Measurements from ENCODE around the gene ZNF280B. TPM values are rescaled to one million over a fixed set of nuclear protein-coding genes. Genes with fewer than 3 reads are reported as not detected.

ZNF280B gene
- total RNA-seq, 1 experiment from 2014 or later: 1.8 TPM

DNA sequence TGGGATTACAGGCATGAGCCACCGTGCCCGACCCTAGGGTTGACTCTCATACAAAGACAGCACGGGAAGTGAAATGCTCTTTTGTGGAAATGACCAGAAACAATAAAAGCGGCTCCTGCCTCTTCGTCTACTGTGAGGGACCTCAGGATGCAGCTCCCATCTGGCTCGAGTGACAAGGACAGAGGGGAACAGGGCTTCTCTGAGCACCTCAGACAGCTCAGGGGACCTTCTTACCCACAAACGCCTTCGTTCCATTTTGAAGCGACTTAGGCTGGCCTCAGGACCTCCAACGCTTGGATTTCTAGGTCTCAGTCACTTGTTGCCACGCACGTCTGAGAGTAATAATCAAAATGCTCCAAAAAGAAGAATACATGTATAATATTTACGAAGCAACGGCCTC, 48.0 kb upstream of the ZNF280B start:
- Histone ChIP-seq H2AFZ (no peak overlapping the region), H3K27ac (no peak overlapping the region), H3K4me2 (no peak overlapping the region), H3K4me1 (replicated peaks; ENCODE audit: insufficient read depth) (no peaks in the 10 kb centered on the region), H3K79me2 (ENCODE audit: low read depth) (no peaks in the 10 kb centered on the region), H3K9me2 (ENCODE audit: insufficient read depth) (no peaks in the 10 kb centered on the region), H3K9me3 (ENCODE audit: insufficient read depth, low read depth) (no peaks in the 10 kb centered on the region), H3K27me3 (ENCODE audit: insufficient read depth, low read depth) (no peaks in the 10 kb centered on the region), H3K36me3 (ENCODE audit: low read depth) (no peaks in the 10 kb centered on the region), H4K20me1 (ENCODE audit: insufficient read depth) (no peaks in the 10 kb centered on the region), H3K4me3 (no peak overlapping the region), H3F3A (ENCODE audit: insufficient read depth, low read depth) (no peaks in the 10 kb centered on the region)
- CTCF ChIA-PET: no interaction called here
- POLR2A ChIA-PET (ENCODE audit: unreplicated experiment): no interaction called here
- intact Hi-C loops (cut with micrococcal nuclease; ENCODE audit: unreplicated experiment): no loop called here
- no TSS peak for BruUV-seq (replicated peaks)
- no peak for DNase-seq
- TF ChIP-seq, protein P1, sequence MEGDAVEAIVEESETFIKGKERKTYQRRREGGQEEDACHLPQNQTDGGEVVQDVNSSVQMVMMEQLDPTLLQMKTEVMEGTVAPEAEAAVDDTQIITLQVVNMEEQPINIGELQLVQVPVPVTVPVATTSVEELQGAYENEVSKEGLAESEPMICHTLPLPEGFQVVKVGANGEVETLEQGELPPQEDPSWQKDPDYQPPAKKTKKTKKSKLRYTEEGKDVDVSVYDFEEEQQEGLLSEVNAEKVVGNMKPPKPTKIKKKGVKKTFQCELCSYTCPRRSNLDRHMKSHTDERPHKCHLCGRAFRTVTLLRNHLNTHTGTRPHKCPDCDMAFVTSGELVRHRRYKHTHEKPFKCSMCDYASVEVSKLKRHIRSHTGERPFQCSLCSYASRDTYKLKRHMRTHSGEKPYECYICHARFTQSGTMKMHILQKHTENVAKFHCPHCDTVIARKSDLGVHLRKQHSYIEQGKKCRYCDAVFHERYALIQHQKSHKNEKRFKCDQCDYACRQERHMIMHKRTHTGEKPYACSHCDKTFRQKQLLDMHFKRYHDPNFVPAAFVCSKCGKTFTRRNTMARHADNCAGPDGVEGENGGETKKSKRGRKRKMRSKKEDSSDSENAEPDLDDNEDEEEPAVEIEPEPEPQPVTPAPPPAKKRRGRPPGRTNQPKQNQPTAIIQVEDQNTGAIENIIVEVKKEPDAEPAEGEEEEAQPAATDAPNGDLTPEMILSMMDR (conservative IDR thresholded peaks at IDR 0.05): no peak
- TF ChIP-seq EZH2 (IDR thresholded peaks at IDR 0.05; ENCODE audit: low read depth): no peak

DNA sequence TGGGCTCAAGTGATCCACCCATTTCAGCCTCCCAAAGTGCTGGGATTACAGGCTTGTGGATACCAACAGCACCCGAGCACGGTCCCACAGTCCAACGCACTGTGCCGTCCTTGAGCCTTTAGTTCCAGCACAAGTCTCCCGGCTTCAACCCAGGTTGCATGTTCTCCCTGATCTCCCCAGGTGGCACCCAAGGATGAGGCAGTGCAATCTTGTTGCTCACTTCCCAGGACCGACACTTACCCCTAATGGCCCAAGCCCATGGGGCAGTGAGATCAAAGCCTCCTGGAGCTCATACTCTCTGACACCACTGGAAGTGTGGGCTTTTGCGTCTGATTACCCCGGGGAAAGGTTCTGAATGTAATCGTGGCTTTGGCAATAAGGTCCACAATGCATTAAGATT, 47.1 kb upstream of the ZNF280B start:
- ChIA-PET CTCF (no interaction called here), POLR2A (ENCODE audit: unreplicated experiment) (no interaction called here)
- Histone ChIP-seq H3K4me2 (no peak overlapping the region), H3K79me2 (ENCODE audit: low read depth) (no peaks in the 10 kb centered on the region), H3K4me3 (no peak overlapping the region), H3K36me3 (ENCODE audit: low read depth) (no peaks in the 10 kb centered on the region), H3K4me1 (replicated peaks; ENCODE audit: insufficient read depth) (no peaks in the 10 kb centered on the region), H3K27me3 (ENCODE audit: insufficient read depth, low read depth) (no peaks in the 10 kb centered on the region), H3K9me3 (ENCODE audit: insufficient read depth, low read depth) (no peaks in the 10 kb centered on the region), H3K27ac (no peak overlapping the region), H3F3A (ENCODE audit: insufficient read depth, low read depth) (no peaks in the 10 kb centered on the region), H2AFZ (no peak overlapping the region), H3K9me2 (ENCODE audit: insufficient read depth) (no peaks in the 10 kb centered on the region), H4K20me1 (ENCODE audit: insufficient read depth) (no peaks in the 10 kb centered on the region)
- intact Hi-C loops (cut with micrococcal nuclease; ENCODE audit: unreplicated experiment): no loop called here
- no peak for DNase-seq
- TF ChIP-seq, protein P1 (conservative IDR thresholded peaks at IDR 0.05): no peak
- TF ChIP-seq EZH2 (IDR thresholded peaks at IDR 0.05; ENCODE audit: low read depth): no peak
- no TSS peak for BruUV-seq (replicated peaks)

DNA sequence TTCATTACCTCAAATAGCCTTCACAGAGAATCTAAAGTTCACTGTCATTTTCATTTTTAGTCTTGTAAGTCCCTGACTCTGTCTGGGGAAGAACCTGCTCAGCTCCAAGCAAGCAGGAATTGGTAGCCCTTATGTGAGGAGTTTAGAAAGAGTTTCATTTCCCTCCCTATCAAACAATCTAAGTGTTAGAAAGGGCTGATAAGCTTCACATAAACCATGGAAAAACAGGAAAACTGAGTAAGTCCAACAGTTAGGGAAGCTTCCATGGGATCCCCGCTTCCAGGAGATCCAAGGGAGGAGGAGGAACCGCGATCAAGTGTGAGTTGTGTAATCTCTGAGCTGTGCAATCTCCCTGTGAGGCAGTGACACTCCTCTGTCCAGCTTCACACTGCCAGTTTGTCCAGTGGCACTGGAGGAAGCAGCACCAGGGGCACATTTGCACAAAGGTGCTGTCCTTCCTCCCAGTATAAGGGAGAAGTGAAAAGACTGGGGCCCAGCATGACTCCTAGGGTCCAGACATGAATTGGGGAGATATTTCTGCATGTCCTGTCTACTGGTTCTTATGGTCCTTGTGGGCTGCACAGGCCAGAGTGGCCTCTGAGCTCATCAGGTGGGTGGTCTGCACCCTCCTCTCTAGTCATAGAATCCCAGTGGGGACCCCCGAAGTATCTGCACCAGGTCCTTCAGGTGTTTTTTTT, 46.2 kb upstream of the ZNF280B start:
- H3K4me2 ChIP-seq: no peak overlapping the region
- H4K20me1 ChIP-seq (ENCODE audit: insufficient read depth): no peaks in the 10 kb centered on the region
- intact Hi-C loops (cut with micrococcal nuclease; ENCODE audit: unreplicated experiment): no loop called here
- H3K4me3 ChIP-seq: no peak overlapping the region
- TF ChIP-seq, protein P1 (conservative IDR thresholded peaks at IDR 0.05): no peak
- TF ChIP-seq EZH2 (IDR thresholded peaks at IDR 0.05; ENCODE audit: low read depth): no peak
- no peaks in the 10 kb centered on the region for H3K9me2 ChIP-seq (ENCODE audit: insufficient read depth)
- ChIA-PET POLR2A (ENCODE audit: unreplicated experiment) (no interaction called here), CTCF (interaction anchor here (0.6 kb wide), 1 partner anchor 483 kb away, joined by 3 read pairs; no protein-coding TSS in a partner anchor)
- H3K27me3 ChIP-seq (ENCODE audit: insufficient read depth, low read depth): peaks cover 5% of the 10 kb centered on the region; the same call in 1 of the 2 replicates
- no peak overlapping the region for H2AFZ ChIP-seq
- H3K27ac ChIP-seq: no peak overlapping the region
- no peaks in the 10 kb centered on the region for H3K9me3 ChIP-seq (ENCODE audit: insufficient read depth, low read depth)
- no peaks in the 10 kb centered on the region for H3K79me2 ChIP-seq (ENCODE audit: low read depth)
- no peaks in the 10 kb centered on the region for H3K4me1 ChIP-seq (replicated peaks; ENCODE audit: insufficient read depth)
- no TSS peak for BruUV-seq (replicated peaks)
- DNase-seq: no peak
- no peaks in the 10 kb centered on the region for H3K36me3 ChIP-seq (ENCODE audit: low read depth)
- no peaks in the 10 kb centered on the region for H3F3A ChIP-seq (ENCODE audit: insufficient read depth, low read depth)
